CD14-positive monocyte (primary cell): ENCODE data around the gene MND1. TPM values are rescaled to one million over a fixed set of nuclear protein-coding genes. Genes with fewer than 3 reads are reported as not detected.

Source experiments
- DNase-seq, 3 donors: peaks; one replicate each; pipeline ENCODE4 v3.0.0-alpha.2; 2011 to 2022
- H2AFZ ChIP-seq: 2 replicates; pipeline ENCODE4 v1.6.0; 2012; ENCODE audit warnings: mild to moderate bottlenecking, low read depth, low read length, inconsistent platforms; ENCODE audit not compliant: insufficient read depth, poor library complexity, severe bottlenecking
- H3K27ac ChIP-seq, 2 donors: 1 replicate in 1 of 2; 2 replicates in 1 of 2; pipeline ENCODE4 v1.5.1; 2012 to 2013; ENCODE audit warnings: low read length in 2 of 2, control low read depth in 1 of 2, inconsistent platforms in 1 of 2, low read depth in 1 of 2, mild to moderate bottlenecking in 1 of 2
- H3K27me3 ChIP-seq, 2 donors: one replicate each; pipeline versions ENCODE4 v1.6.0 to v1.6.1; 2011 to 2013; ENCODE audit warnings: low read length in 2 of 2; ENCODE audit not compliant: control insufficient read depth in 2 of 2, insufficient read depth in 2 of 2
- H3K36me3 ChIP-seq, 2 donors: replicated peaks in 1 of 2; 1 replicate in 1 of 2; 2 replicates in 1 of 2; pipeline versions ENCODE4 v1.5.1 to v1.6.1; 2012 to 2013; ENCODE audit warnings: low read length in 2 of 2, control low read depth in 1 of 2, inconsistent platforms in 1 of 2, mild to moderate bottlenecking in 1 of 2; ENCODE audit not compliant: insufficient read depth in 2 of 2, control insufficient read depth in 1 of 2
- H3K4me1 ChIP-seq, 2 donors: 1 replicate in 1 of 2; 2 replicates in 1 of 2; pipeline versions ENCODE4 v1.5.1 to v1.6.1; 2012 to 2013; ENCODE audit warnings: low read length in 2 of 2, control low read depth in 1 of 2, inconsistent platforms in 1 of 2, mild to moderate bottlenecking in 1 of 2, moderate library complexity in 1 of 2; ENCODE audit not compliant: insufficient read depth in 2 of 2, control insufficient read depth in 1 of 2
- H3K4me2 ChIP-seq: replicated peaks from 2 replicates; pipeline ENCODE3; 2012; ENCODE audit warnings: low read length, moderate library complexity, mild to moderate bottlenecking; ENCODE audit not compliant: poor library complexity, severe bottlenecking; ENCODE audit errors: extremely low read depth
- H3K4me3 ChIP-seq, 3 experiments: fragments of 200-600 bp in 1 of 3; sonication (generic) in 1 of 3; replicated peaks in 1 of 3; 1 replicate in 2 of 3; 2 replicates in 1 of 3; pipeline ENCODE4 v1.5.1; 2011 to 2013; ENCODE audit warnings: low read length in 3 of 3, mild to moderate bottlenecking in 3 of 3, control low read depth in 2 of 3, low read depth in 2 of 3, inconsistent platforms in 1 of 3, moderate library complexity in 1 of 3
- H3K79me2 ChIP-seq: 2 replicates; pipeline ENCODE4 v1.6.0; 2012; ENCODE audit warnings: mild to moderate bottlenecking, control low read depth, inconsistent platforms, low read length, moderate library complexity; ENCODE audit not compliant: insufficient read depth
- H3K9ac ChIP-seq: 2 replicates; pipeline ENCODE4 v1.6.0; 2017; ENCODE audit warnings: low read length, mild to moderate bottlenecking; ENCODE audit not compliant: insufficient read depth, poor library complexity, severe bottlenecking
- H3K9me3 ChIP-seq, 2 donors: replicated peaks in 1 of 2; 1 replicate in 1 of 2; 2 replicates in 1 of 2; pipeline versions ENCODE4 v1.5.1 to v1.6.1; 2012 to 2013; ENCODE audit warnings: low read length in 2 of 2, control low read depth in 1 of 2; ENCODE audit not compliant: control insufficient read depth in 1 of 2, insufficient read depth in 1 of 2
- H4K20me1 ChIP-seq: 2 replicates; pipeline ENCODE4 v1.6.0; 2012; ENCODE audit warnings: mild to moderate bottlenecking, low read length, control low read depth, moderate library complexity; ENCODE audit not compliant: insufficient read depth
- H3K27ac Mint-ChIP-seq, 7 donors: one replicate each; pipeline ENCODE4 v1.8.0; 2020; ENCODE audit warnings: mild to moderate bottlenecking in 7 of 7, mixed read lengths in 7 of 7, moderate library complexity in 6 of 7, inconsistent platforms in 2 of 7
- H3K27me3 Mint-ChIP-seq, 3 donors: one replicate each; pipeline ENCODE4 v1.8.0; 2021 to 2022; ENCODE audit warnings: low read depth in 3 of 3, mild to moderate bottlenecking in 3 of 3, mixed read lengths in 3 of 3, moderate library complexity in 3 of 3, inconsistent platforms in 1 of 3
- H3K36me3 Mint-ChIP-seq, 2 donors: one replicate each; pipeline ENCODE4 v1.8.0; 2020; ENCODE audit warnings: mixed read lengths in 2 of 2, inconsistent platforms in 1 of 2, mild to moderate bottlenecking in 1 of 2
- H3K4me1 Mint-ChIP-seq: one replicate; pipeline ENCODE4 v1.8.0; 2020; ENCODE audit warnings: mild to moderate bottlenecking, mixed read lengths
- H3K4me3 Mint-ChIP-seq, 2 donors: one replicate each; pipeline ENCODE4 v1.8.0; 2020; ENCODE audit warnings: mild to moderate bottlenecking in 2 of 2, mixed read lengths in 2 of 2, moderate library complexity in 1 of 2
- H3K9me3 Mint-ChIP-seq, 7 donors: one replicate each; pipeline ENCODE4 v1.8.0; 2020 to 2022; ENCODE audit warnings: mixed read lengths in 7 of 7, mild to moderate bottlenecking in 6 of 7, moderate library complexity in 6 of 7, inconsistent platforms in 2 of 7
- WGBS: methylation state at CpG from one replicate; pipeline ENCODE4 v1.1.5; 2013; ENCODE audit warnings: missing lambda C conversion rate; ENCODE audit not compliant: insufficient coverage; 5-methylcytosine and 5-hydroxymethylcytosine counted together
- intact Hi-C, 2 donors: fragments of 100-400 bp; cut with micrococcal nuclease; formaldehyde crosslinking; loops; one replicate each; pipeline versions ENCODE4 v1.15.0 to v1.15.1; 2023
- polyA plus RNA-seq, 3 donors: library from polyadenylated mRNA; depleted of rRNA in 1 of 3; unstranded in 2 of 3; stranded (reverse) in 1 of 3; fragments of 300-500 nt in 2 of 3; fragments of >200 nt in 1 of 3; fragmentation: Illumina TruSeq in 2 of 3; gene quantifications; 1 replicate in 2 of 3; 2 replicates in 1 of 3; pipeline ENCODE4 v1.2.3, GENCODE V29; 2012 to 2021
- TF ChIP-seq, protein P1 (sequence below): fragments of 200-600 bp; IDR thresholded peaks from one replicate; pipeline ENCODE4 v1.8.0; 2022; ENCODE audit warnings: antibody characterized with exemption, mild to moderate bottlenecking

The MND1 gene
- polyA plus RNA-seq, 3 donors, result not detected

DNA sequence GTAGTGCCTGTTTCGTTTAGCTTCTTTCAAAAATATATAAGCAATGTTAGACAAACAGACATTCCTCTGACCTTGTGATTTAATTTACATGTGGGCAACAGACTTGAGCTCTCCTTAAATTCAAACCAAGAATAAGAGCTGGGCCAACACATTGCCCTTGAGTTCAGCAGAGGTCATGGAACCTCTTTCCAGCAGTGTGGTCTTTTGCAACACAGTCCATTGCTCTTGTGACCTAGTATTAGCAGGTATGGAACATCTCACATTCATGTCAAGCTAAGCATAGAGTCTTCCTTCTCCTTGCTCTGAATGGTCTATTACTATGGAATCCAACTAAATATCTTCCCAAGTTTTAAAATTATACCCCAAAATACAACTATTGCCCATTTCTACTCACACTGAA lies 33.7 kb upstream of the MND1 start:
- no peaks in the 10 kb centered on the region for H3K9me3 ChIP-seq
- intact Hi-C loops, result no loop called here
- H3K27me3 Mint-ChIP-seq, result peaks cover 0 to 4% (median 0%) of the 10 kb centered on the region in 3 donors
- no peak overlapping the region for H3K4me3 Mint-ChIP-seq
- no peak overlapping the region for H3K27ac Mint-ChIP-seq
- no peak overlapping the region for H3K27ac ChIP-seq
- no CpG with 5 or more reads among the region's 1 CpG for WGBS
- no peaks in the 10 kb centered on the region for H3K79me2 ChIP-seq
- no peaks in the 10 kb centered on the region for H4K20me1 ChIP-seq
- H3K4me1 ChIP-seq, result no peaks in the 10 kb centered on the region
- H3K27me3 ChIP-seq, result no peaks in the 10 kb centered on the region
- no peak overlapping the region for H3K4me2 ChIP-seq
- no peaks in the 10 kb centered on the region for H3K4me1 Mint-ChIP-seq
- H3K4me3 ChIP-seq, result no peak overlapping the region
- H3K9ac ChIP-seq, result no peak overlapping the region
- no peaks in the 10 kb centered on the region for H3K36me3 ChIP-seq
- no peaks in the 10 kb centered on the region for H3K36me3 Mint-ChIP-seq
- DNase-seq, result no peak
- TF ChIP-seq, protein P1, sequence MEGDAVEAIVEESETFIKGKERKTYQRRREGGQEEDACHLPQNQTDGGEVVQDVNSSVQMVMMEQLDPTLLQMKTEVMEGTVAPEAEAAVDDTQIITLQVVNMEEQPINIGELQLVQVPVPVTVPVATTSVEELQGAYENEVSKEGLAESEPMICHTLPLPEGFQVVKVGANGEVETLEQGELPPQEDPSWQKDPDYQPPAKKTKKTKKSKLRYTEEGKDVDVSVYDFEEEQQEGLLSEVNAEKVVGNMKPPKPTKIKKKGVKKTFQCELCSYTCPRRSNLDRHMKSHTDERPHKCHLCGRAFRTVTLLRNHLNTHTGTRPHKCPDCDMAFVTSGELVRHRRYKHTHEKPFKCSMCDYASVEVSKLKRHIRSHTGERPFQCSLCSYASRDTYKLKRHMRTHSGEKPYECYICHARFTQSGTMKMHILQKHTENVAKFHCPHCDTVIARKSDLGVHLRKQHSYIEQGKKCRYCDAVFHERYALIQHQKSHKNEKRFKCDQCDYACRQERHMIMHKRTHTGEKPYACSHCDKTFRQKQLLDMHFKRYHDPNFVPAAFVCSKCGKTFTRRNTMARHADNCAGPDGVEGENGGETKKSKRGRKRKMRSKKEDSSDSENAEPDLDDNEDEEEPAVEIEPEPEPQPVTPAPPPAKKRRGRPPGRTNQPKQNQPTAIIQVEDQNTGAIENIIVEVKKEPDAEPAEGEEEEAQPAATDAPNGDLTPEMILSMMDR, result no peak
- H3K9me3 Mint-ChIP-seq, result peaks cover 0 to under 1% (median 0%) of the 10 kb centered on the region in 7 donors
- no peak overlapping the region for H2AFZ ChIP-seq

DNA sequence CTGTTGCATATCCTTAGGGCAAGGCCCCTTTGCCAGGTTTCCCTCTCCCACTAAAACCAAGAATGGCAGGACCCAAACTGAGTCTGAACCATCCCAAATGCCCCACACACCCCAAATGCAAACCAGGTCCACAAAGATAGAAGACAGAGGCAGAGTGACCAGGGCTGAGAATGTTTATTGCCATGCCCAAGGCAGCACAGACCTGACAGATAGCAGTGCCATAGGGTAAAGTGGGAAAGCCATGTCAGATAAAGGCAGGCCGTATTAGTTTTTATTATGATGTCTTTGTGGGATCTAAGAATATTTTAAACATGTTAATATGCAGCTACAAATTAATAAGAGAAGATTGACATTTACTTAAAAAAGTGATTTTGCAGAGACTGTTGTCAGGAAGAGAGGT lies 29.6 kb upstream of the MND1 start:
- H3K9me3 ChIP-seq, result no peaks in the 10 kb centered on the region
- H3K36me3 ChIP-seq, result no peaks in the 10 kb centered on the region
- WGBS, result no CpG with 5 or more reads among the region's 1 CpG
- intact Hi-C loops, result no loop called here
- H3K27ac ChIP-seq, result no peak overlapping the region
- H4K20me1 ChIP-seq, result no peaks in the 10 kb centered on the region
- H3K4me1 Mint-ChIP-seq, result no peaks in the 10 kb centered on the region
- H3K4me2 ChIP-seq, result no peak overlapping the region
- no peak overlapping the region for H3K4me3 ChIP-seq
- no peak overlapping the region for H3K27ac Mint-ChIP-seq
- no peak overlapping the region for H3K4me3 Mint-ChIP-seq
- no peak overlapping the region for H2AFZ ChIP-seq
- DNase-seq, result no peak
- H3K27me3 Mint-ChIP-seq, result peaks cover 0 to 4% (median 0%) of the 10 kb centered on the region in 3 donors
- TF ChIP-seq, protein P1, result no peak
- H3K4me1 ChIP-seq, result no peaks in the 10 kb centered on the region
- H3K27me3 ChIP-seq, result no peaks in the 10 kb centered on the region
- no peaks in the 10 kb centered on the region for H3K9me3 Mint-ChIP-seq
- no peaks in the 10 kb centered on the region for H3K36me3 Mint-ChIP-seq
- H3K79me2 ChIP-seq, result no peaks in the 10 kb centered on the region
- no peak overlapping the region for H3K9ac ChIP-seq
